MCF 10A (cell line): ENCODE measurements around the gene UFSP1. TPM values are rescaled to one million over a fixed set of nuclear protein-coding genes. Genes with fewer than 3 reads are reported as not detected.

Source experiments
- BruUV-seq: library from RNA; stranded (reverse); fragments of 400-500 nt; replicated peaks from 2 replicates; lab custom pipeline; 2021; lab: Mats Ljungman, UMichigan
- CTCF ChIA-PET: fragments of 300-600 bp; sonication (Branson Sonifier 250); formaldehyde crosslinking; extraction: SDS; loops from one replicate; lab custom pipeline; 2021; ENCODE audit warnings: antibody characterized with exemption, inconsistent platforms; lab: Yijun Ruan, JAX
- POLR2A ChIA-PET: fragments of 300-600, 350-650 bp; sonication (Branson Sonifier 250); formaldehyde crosslinking; extraction: SDS; loops from one replicate; lab custom pipeline; 2020; ENCODE audit warnings: antibody characterized with exemption, inconsistent platforms; lab: Yijun Ruan, JAX
- DNase-seq: peaks from one replicate; pipeline ENCODE4 v3.0.0-alpha.2; 2018; ENCODE audit not compliant: unreplicated experiment
- H3K27ac Mint-ChIP-seq: one replicate; pipeline ENCODE4 v1.8.0; 2022; ENCODE audit warnings: mild to moderate bottlenecking, low read depth, mixed read lengths; ENCODE audit not compliant: unreplicated experiment
- H3K27me3 Mint-ChIP-seq: one replicate; pipeline ENCODE4 v1.8.0; 2022; ENCODE audit warnings: mixed read lengths; ENCODE audit not compliant: insufficient read depth, unreplicated experiment
- H3K36me3 Mint-ChIP-seq: one replicate; pipeline ENCODE4 v1.8.0; 2022; ENCODE audit warnings: mild to moderate bottlenecking, moderate library complexity, mixed read lengths; ENCODE audit not compliant: insufficient read depth, unreplicated experiment
- H3K4me1 Mint-ChIP-seq: one replicate; pipeline ENCODE4 v1.8.0; 2022; ENCODE audit warnings: mixed read lengths; ENCODE audit not compliant: insufficient read depth, unreplicated experiment
- H3K4me3 Mint-ChIP-seq: one replicate; pipeline ENCODE4 v1.8.0; 2022; ENCODE audit warnings: mild to moderate bottlenecking, moderate library complexity, mixed read lengths; ENCODE audit not compliant: unreplicated experiment
- H3K9me3 Mint-ChIP-seq: one replicate; pipeline ENCODE4 v1.8.0; 2022; ENCODE audit warnings: mixed read lengths; ENCODE audit not compliant: unreplicated experiment
- intact Hi-C: fragments of 100-400 bp; cut with micrococcal nuclease; formaldehyde crosslinking; loops from 2 replicates; pipeline ENCODE4 v1.14.1; 2022
- total RNA-seq: library from RNA; stranded (reverse); gene quantifications from 2 replicates; pipeline ENCODE4 v1.2.3, GENCODE V29; 2022
- TF ChIP-seq, protein P1 (sequence below): fragments of 200-600 bp; IDR thresholded peaks from one replicate; pipeline ENCODE4 v1.8.0; 2022; ENCODE audit warnings: antibody characterized with exemption, mild to moderate bottlenecking; ENCODE audit not compliant: unreplicated experiment

UFSP1 gene
- total RNA-seq, 1 experiment from 2014 or later = 2.8 TPM

DNA sequence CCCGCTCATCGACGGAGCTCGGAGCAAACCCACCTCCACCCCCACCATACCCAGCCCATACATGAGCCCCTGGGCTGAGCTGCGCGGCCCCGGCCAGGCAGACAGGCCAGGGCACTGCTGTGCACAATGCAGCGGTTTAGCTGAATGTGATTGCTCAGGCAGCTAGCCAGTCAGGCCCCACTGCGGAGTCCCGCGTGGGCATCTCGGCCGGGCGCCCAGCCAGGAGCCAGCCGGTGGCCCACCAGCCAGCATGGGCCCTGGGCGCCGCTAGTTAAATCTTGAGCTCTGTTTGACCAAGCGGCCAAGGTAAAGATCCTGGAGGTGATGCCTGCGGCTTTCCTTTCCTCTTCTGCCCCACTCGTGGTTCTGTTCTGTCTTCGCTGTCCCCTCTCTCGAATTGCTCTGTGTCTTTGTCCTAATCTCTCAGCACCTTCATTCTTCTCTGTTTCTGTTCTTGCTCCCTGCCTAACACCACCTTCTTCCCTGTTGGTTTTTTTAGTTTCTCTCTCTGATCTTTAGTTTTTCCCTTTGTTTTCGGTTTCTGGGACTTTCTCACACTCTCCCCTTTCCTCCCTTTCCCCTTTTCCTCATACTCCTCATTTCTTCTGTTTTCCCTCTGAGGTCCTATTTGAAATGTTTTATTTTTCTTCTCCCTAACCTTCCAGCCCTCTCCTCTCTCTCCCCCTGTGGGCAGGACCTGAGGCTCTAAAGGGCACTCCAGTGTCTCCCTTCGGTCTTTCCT, 6.6 kb downstream of the UFSP1 start:
- no peak for DNase-seq
- H3K9me3 Mint-ChIP-seq = no peaks in the 10 kb centered on the region
- no peak overlapping the region for H3K27ac Mint-ChIP-seq
- no TSS peak for BruUV-seq
- POLR2A ChIA-PET = no interaction called here
- no peaks in the 10 kb centered on the region for H3K27me3 Mint-ChIP-seq
- H3K4me3 Mint-ChIP-seq = no peak overlapping the region
- CTCF ChIA-PET = interaction anchor here (0.6 to 0.9 kb wide), 2 partner anchors 310 to 312 kb away, joined by 3 to 4 read pairs; no protein-coding TSS in a partner anchor
- peaks cover 17% of the 10 kb centered on the region for H3K4me1 Mint-ChIP-seq
- intact Hi-C loops = no loop called here
- TF ChIP-seq, protein P1, sequence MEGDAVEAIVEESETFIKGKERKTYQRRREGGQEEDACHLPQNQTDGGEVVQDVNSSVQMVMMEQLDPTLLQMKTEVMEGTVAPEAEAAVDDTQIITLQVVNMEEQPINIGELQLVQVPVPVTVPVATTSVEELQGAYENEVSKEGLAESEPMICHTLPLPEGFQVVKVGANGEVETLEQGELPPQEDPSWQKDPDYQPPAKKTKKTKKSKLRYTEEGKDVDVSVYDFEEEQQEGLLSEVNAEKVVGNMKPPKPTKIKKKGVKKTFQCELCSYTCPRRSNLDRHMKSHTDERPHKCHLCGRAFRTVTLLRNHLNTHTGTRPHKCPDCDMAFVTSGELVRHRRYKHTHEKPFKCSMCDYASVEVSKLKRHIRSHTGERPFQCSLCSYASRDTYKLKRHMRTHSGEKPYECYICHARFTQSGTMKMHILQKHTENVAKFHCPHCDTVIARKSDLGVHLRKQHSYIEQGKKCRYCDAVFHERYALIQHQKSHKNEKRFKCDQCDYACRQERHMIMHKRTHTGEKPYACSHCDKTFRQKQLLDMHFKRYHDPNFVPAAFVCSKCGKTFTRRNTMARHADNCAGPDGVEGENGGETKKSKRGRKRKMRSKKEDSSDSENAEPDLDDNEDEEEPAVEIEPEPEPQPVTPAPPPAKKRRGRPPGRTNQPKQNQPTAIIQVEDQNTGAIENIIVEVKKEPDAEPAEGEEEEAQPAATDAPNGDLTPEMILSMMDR = no peak
- H3K36me3 Mint-ChIP-seq = peaks cover 98% of the 10 kb centered on the region

DNA sequence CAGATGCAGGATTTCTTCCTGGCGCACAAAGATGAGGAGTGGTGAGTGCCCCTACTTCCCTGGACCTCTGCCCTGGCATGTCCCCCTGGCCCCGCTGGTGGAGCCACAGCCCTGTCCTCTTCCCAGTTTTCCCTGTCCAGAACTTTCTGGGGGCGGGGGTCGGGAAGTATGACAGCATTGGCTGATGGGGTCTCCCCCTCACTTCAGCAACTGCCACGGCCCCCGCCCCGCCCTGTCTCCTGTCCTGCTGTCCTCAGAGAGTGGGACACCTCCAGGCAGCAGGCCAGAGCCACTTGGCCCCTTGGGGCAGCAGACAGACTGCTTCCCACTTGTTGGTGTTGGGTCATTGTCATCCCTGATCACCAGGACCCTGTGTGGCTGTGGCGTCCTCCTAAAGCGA, 7.3 kb downstream of the UFSP1 start:
- no peak overlapping the region for H3K27ac Mint-ChIP-seq
- H3K4me1 Mint-ChIP-seq = peaks cover 17% of the 10 kb centered on the region
- TF ChIP-seq, protein P1 = no peak
- peaks cover 98% of the 10 kb centered on the region for H3K36me3 Mint-ChIP-seq
- H3K4me3 Mint-ChIP-seq = no peak overlapping the region
- no TSS peak for BruUV-seq
- POLR2A ChIA-PET = no interaction called here
- H3K27me3 Mint-ChIP-seq = no peaks in the 10 kb centered on the region
- no peaks in the 10 kb centered on the region for H3K9me3 Mint-ChIP-seq
- DNase-seq = no peak
- CTCF ChIA-PET = no interaction called here
- intact Hi-C loops = no loop called here

- ChIA-PET POLR2A (no interaction called here), CTCF (interaction anchor here (0.5 kb wide), 1 partner anchor 193 kb away, joined by 3 read pairs; no protein-coding TSS in a partner anchor)
- Mint-ChIP-seq H3K4me3 (no peak overlapping the region), H3K36me3 (peaks cover 97% of the 10 kb centered on the region), H3K4me1 (peaks cover 24% of the 10 kb centered on the region), H3K9me3 (no peaks in the 10 kb centered on the region), H3K27me3 (no peaks in the 10 kb centered on the region), H3K27ac (no peak overlapping the region)
- intact Hi-C loops = no loop called here
- TF ChIP-seq, protein P1 = no peak
- DNase-seq = no peak
- BruUV-seq = no TSS peak
Measured at GRCh38 chr7:100881136-100881535, 8.4 kb downstream of the UFSP1 start.

DNA sequence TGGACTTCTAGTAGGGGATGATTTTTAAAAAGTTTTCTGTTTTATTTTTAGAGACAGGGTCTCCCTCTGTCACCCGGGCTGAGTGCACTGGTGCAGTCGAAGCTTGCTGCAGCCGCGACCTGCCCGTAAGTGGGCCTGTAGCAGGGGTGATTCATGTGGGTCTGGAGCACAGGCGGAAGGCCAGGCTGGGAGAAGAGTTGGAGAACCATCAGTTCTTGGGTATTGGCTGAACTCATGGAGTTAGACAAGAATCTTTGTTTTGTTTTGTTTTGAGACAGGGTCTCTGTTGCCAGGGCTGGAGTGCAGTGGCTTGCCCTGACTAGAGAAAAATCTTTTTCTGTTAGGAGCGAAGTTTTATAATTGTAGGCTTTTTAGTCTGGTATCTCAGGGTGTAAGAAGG, 8.9 kb downstream of the UFSP1 start:
- intact Hi-C loops = no loop called here
- Mint-ChIP-seq H3K27ac (peak overlapping the region; percentile 49), H3K4me3 (no peak overlapping the region), H3K9me3 (no peaks in the 10 kb centered on the region), H3K36me3 (peaks cover 95% of the 10 kb centered on the region), H3K4me1 (peaks cover 24% of the 10 kb centered on the region), H3K27me3 (no peaks in the 10 kb centered on the region)
- no TSS peak for BruUV-seq
- DNase-seq = no peak
- ChIA-PET CTCF (no interaction called here), POLR2A (no interaction called here)
- TF ChIP-seq, protein P1 = no peak
